ENCODE measurements around the gene ZBTB24. TPM values are rescaled to one million over a fixed set of nuclear protein-coding genes. Genes with fewer than 3 reads are reported as not detected.

The ZBTB24 gene
- total and polyA plus RNA-seq, 10 donors: 4.5 to 15.0 (median 11.9) TPM

DNA sequence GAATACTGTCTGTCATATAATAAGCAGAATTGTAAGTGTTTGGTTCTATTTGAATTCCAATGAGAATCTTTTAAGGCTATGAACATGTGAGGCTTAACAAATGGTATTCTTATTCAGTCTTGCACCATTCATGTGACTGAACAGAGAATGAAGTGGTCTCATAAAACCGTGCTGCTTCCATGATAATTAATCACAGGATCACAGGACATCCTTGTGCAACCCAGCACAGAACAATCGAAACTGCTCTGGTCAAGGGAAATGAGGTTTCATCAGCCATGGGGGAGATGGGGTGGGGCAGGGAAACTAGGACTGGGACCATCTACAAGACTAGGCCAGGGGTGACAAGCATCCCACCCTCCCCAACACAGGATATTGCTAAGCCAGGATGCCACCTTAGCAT, 48.6 kb downstream of the ZBTB24 start:
- no peak overlapping the region for H3K27ac ChIP-seq
- DNase-seq: no peak
- H3K27me3 ChIP-seq (replicated peaks in 1 of 7): no peaks in the 10 kb centered on the region
- no peak overlapping the region for H3K4me3 ChIP-seq
- intact Hi-C loops (cut with DNase I; ENCODE audit: low total_unique reads): no loop called here
- H3K4me1 ChIP-seq: peaks cover 0 to 6% (median 1%) of the 10 kb centered on the region in 6 donors
- no peaks in the 10 kb centered on the region for H3K36me3 ChIP-seq
- no peaks in the 10 kb centered on the region for H3K9me3 ChIP-seq
- TF ChIP-seq POLR2AphosphoS5 (IDR thresholded peaks at IDR 0.05) (no peak), POLR2A (IDR thresholded peaks at IDR 0.05) (no peak)
- TF ChIP-seq, protein P1, sequence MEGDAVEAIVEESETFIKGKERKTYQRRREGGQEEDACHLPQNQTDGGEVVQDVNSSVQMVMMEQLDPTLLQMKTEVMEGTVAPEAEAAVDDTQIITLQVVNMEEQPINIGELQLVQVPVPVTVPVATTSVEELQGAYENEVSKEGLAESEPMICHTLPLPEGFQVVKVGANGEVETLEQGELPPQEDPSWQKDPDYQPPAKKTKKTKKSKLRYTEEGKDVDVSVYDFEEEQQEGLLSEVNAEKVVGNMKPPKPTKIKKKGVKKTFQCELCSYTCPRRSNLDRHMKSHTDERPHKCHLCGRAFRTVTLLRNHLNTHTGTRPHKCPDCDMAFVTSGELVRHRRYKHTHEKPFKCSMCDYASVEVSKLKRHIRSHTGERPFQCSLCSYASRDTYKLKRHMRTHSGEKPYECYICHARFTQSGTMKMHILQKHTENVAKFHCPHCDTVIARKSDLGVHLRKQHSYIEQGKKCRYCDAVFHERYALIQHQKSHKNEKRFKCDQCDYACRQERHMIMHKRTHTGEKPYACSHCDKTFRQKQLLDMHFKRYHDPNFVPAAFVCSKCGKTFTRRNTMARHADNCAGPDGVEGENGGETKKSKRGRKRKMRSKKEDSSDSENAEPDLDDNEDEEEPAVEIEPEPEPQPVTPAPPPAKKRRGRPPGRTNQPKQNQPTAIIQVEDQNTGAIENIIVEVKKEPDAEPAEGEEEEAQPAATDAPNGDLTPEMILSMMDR (IDR thresholded peaks at IDR 0.05 in 8 of 11, conservative IDR thresholded peaks at IDR 0.05 in 3 of 11): no peak
- WGBS, 5 donors: 42 to 69% (median 49%) methylated on average over 2 of the region's 2 CpGs

DNA sequence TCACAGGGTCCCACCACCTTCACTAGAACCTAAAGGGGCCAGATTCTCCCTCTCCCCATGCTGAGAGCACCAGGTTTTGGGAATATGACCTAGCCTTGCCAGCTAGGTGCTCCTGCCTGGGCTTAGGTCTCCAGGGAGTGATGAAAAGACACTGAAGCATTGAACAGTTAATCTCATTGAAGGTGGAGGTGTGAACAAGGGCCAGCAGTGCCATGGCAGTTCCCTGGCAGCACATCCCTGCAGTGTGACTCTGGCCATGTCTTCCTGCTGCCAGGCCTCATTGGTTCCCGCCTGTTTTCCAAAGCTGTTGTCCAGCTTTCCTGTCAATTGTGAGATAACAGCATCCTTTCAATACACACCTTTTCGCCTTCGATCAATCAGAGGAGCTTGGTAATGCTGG, 53.5 kb downstream of the ZBTB24 start:
- Histone ChIP-seq H3K9me3 (no peaks in the 10 kb centered on the region), H3K4me3 (no peak overlapping the region), H3K4me1 (no peaks in the 10 kb centered on the region), H3K36me3 (no peaks in the 10 kb centered on the region), H3K27ac (no peak overlapping the region), H3K27me3 (replicated peaks in 1 of 7) (no peaks in the 10 kb centered on the region)
- DNase-seq: no peak
- 93 to 97% (median 97%) methylated on average over 3 of the region's 3 CpGs for WGBS, 5 donors
- TF ChIP-seq POLR2A (IDR thresholded peaks at IDR 0.05) (no peak), POLR2AphosphoS5 (IDR thresholded peaks at IDR 0.05) (no peak)
- TF ChIP-seq, protein P1 (IDR thresholded peaks at IDR 0.05 in 8 of 11, conservative IDR thresholded peaks at IDR 0.05 in 3 of 11): no peak
- intact Hi-C loops (cut with DNase I; ENCODE audit: low total_unique reads): no loop called here

DNA sequence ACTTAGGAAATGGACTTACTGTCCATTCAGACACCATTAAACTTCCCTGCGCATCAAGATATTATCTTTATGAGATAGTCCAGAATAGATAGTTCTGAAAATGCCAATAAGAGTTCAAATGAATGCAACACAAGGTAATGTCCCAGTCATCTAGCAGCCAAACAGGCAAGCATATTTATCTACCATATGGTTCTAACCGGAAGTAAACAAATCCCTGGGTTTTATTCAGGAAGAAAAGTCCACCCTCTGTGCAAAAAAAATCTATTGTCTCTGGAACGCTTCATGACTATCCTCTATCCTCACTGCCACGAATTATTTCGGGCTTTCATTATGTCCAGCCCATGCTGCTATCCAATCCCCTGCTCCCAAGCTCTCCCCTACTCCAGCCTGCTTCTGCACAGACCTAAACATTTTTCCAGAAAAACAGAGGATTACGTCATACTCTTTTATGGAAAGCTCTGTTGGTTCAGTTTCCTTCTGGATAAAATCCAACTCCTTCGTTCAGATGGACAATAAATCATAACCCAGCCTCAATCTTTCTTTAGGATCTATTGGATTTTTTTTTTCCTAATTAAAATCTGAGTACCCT, 54.0 kb downstream of the ZBTB24 start:
- H3K27ac ChIP-seq: no peak overlapping the region
- intact Hi-C loops (cut with DNase I; ENCODE audit: low total_unique reads): no loop called here
- H3K27me3 ChIP-seq (replicated peaks in 1 of 7): no peaks in the 10 kb centered on the region
- no peak overlapping the region for H3K4me3 ChIP-seq
- DNase-seq: no peak
- TF ChIP-seq POLR2A (IDR thresholded peaks at IDR 0.05) (no peak), POLR2AphosphoS5 (IDR thresholded peaks at IDR 0.05) (no peak)
- TF ChIP-seq, protein P1 (IDR thresholded peaks at IDR 0.05 in 8 of 11, conservative IDR thresholded peaks at IDR 0.05 in 3 of 11): no peak
- H3K4me1 ChIP-seq: no peaks in the 10 kb centered on the region
- H3K9me3 ChIP-seq: no peaks in the 10 kb centered on the region
- H3K36me3 ChIP-seq: no peaks in the 10 kb centered on the region
- WGBS, 5 donors: 54 to 68% (median 67%) methylated on average over 7 of the region's 7 CpGs

DNA sequence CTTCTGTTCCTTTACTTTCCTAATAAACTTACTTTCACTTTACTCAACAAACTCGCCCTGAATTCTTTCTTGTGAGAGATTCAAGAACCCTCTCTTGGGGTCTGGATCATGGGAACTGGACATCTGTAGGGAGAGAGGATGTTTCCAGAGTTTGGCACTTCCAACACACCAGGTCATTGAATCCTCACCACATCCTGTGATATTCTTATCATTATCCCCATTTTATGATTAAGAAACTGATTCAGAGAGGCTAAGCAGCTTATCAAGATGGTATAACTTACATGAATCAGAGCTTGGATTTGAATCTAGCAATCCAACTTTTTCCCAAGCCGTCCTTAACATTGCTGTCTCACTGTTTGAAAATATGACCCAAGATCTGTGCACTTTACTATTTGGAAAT, 58.1 kb downstream of the ZBTB24 start:
- no peak for DNase-seq
- intact Hi-C loops (cut with DNase I; ENCODE audit: low total_unique reads): no loop called here
- TF ChIP-seq, protein P1 (IDR thresholded peaks at IDR 0.05 in 8 of 11, conservative IDR thresholded peaks at IDR 0.05 in 3 of 11): no peak
- TF ChIP-seq POLR2A (IDR thresholded peaks at IDR 0.05) (no peak), POLR2AphosphoS5 (IDR thresholded peaks at IDR 0.05) (no peak)
- H3K9me3 ChIP-seq: no peaks in the 10 kb centered on the region
- no peaks in the 10 kb centered on the region for H3K4me1 ChIP-seq
- no peaks in the 10 kb centered on the region for H3K36me3 ChIP-seq
- no peaks in the 10 kb centered on the region for H3K27me3 ChIP-seq (replicated peaks in 1 of 7)
- WGBS, 5 donors: 84 to 95% (median 89%) methylated on average over 2 of the region's 2 CpGs
- no peak overlapping the region for H3K27ac ChIP-seq
- no peak overlapping the region for H3K4me3 ChIP-seq

Data from spleen (tissue), 11 donors.